Measurements from ENCODE around the gene ATF7.
"Not testable (repeated sequence)": the region's sequence is repeated elsewhere in the genome, so short reads cannot be mapped to it uniquely, and the experiment has no call there.

ATF7 gene

GRCh38 chr12:53550595-53550994 lies 75.6 kb downstream of the ATF7 start:
- no peak for TF ChIP-seq CTCF (conservative IDR thresholded peaks at IDR 0.05; ENCODE audit: low read depth, low read length)
- DNase-seq (ENCODE audit: low read depth): no peak
- no peak overlapping the region for H3K4me3 ChIP-seq (ENCODE audit: low read length)

- not testable (repeated sequence) for DNase-seq (ENCODE audit: low read depth); H3K4me3 ChIP-seq (ENCODE audit: low read length)
Measured at GRCh38 chr12:53550131-53550530, 76.1 kb downstream of the ATF7 start.

- H3K4me3 ChIP-seq (ENCODE audit: low read length); DNase-seq (ENCODE audit: low read depth): not testable (repeated sequence)
Measured at GRCh38 chr12:53548354-53548753, 77.8 kb downstream of the ATF7 start.

- no peak overlapping the region for H3K4me3 ChIP-seq (ENCODE audit: low read length)
- no peak for DNase-seq (ENCODE audit: low read depth)
- peak; percentile 95 for TF ChIP-seq CTCF (conservative IDR thresholded peaks at IDR 0.05; ENCODE audit: low read depth, low read length)
Measured at GRCh38 chr12:53543539-53543938, 82.6 kb downstream of the ATF7 start.

GRCh38 chr12:53539526-53539925 lies 86.7 kb downstream of the ATF7 start:
- DNase-seq (ENCODE audit: low read depth): no peak
- no peak for TF ChIP-seq CTCF (conservative IDR thresholded peaks at IDR 0.05; ENCODE audit: low read depth, low read length)
- no peak overlapping the region for H3K4me3 ChIP-seq (ENCODE audit: low read length)

GRCh38 chr12:53538209-53538689 lies 87.9 kb downstream of the ATF7 start:
- no peak for TF ChIP-seq CTCF (conservative IDR thresholded peaks at IDR 0.05; ENCODE audit: low read depth, low read length)
- DNase-seq (ENCODE audit: low read depth): no peak
- no peak overlapping the region for H3K4me3 ChIP-seq (ENCODE audit: low read length)

GRCh38 chr12:53536962-53537361 lies 89.2 kb downstream of the ATF7 start:
- no peak for DNase-seq (ENCODE audit: low read depth)
- no peak overlapping the region for H3K4me3 ChIP-seq (ENCODE audit: low read length)
- no peak for TF ChIP-seq CTCF (conservative IDR thresholded peaks at IDR 0.05; ENCODE audit: low read depth, low read length)

- DNase-seq (ENCODE audit: low read depth): peak; percentile 78
- no peak overlapping the region for H3K4me3 ChIP-seq (ENCODE audit: low read length)
- no peak for TF ChIP-seq CTCF (conservative IDR thresholded peaks at IDR 0.05; ENCODE audit: low read depth, low read length)
Measured at GRCh38 chr12:53533471-53533870, 92.7 kb downstream of the ATF7 start.

All from retinal pigment epithelial cell (primary cell).